Measurements from ENCODE around the gene SSNA1.

SSNA1 gene

GRCh38 chr9:137184881-137185660 is 3.4 kb upstream of the SSNA1 start:
- no peak for DNase-seq (ENCODE audit: low read depth)

- DNase-seq (ENCODE audit: low read depth): no peak
These were observed 2.6 kb upstream of the SSNA1 start for GRCh38 chr9:137185921-137186320.

GRCh38 chr9:137186385-137186784 is 2.1 kb upstream of the SSNA1 start:
- DNase-seq (ENCODE audit: low read depth): no peak

- no peak for DNase-seq (ENCODE audit: low read depth)
These were observed 1.1 kb upstream of the SSNA1 start for GRCh38 chr9:137187386-137187785.

- no peak for DNase-seq (ENCODE audit: low read depth)
These were observed 388 bp upstream of the SSNA1 start for GRCh38 chr9:137188086-137188489.

- no peak for DNase-seq (ENCODE audit: low read depth)
These were observed 1.1 kb downstream of the SSNA1 start for GRCh38 chr9:137189297-137190295.

- no peak for DNase-seq (ENCODE audit: low read depth)
These were observed 1.9 kb downstream of the SSNA1 start for GRCh38 chr9:137190315-137190856.

- DNase-seq (ENCODE audit: low read depth): no peak
These were observed 2.8 kb downstream of the SSNA1 start for GRCh38 chr9:137191245-137191644.

GRCh38 chr9:137191691-137192447 is 3.4 kb downstream of the SSNA1 start:
- DNase-seq (ENCODE audit: low read depth): no peak

- DNase-seq (ENCODE audit: low read depth): no peak
These were observed 3.9 kb downstream of the SSNA1 start for GRCh38 chr9:137192448-137192780.

- no peak for DNase-seq (ENCODE audit: low read depth)
These were observed 4.4 kb downstream of the SSNA1 start for GRCh38 chr9:137192859-137193258.

GRCh38 chr9:137193771-137194170 is 5.3 kb downstream of the SSNA1 start:
- DNase-seq (ENCODE audit: low read depth): no peak

GRCh38 chr9:137194388-137194787 is 5.9 kb downstream of the SSNA1 start:
- no peak for DNase-seq (ENCODE audit: low read depth)

- no peak for DNase-seq (ENCODE audit: low read depth)
These were observed 6.4 kb downstream of the SSNA1 start for GRCh38 chr9:137194909-137195308.

GRCh38 chr9:137195525-137196220 is 7.2 kb downstream of the SSNA1 start:
- no peak for DNase-seq (ENCODE audit: low read depth)

- DNase-seq (ENCODE audit: low read depth): no peak
These were observed 9.8 kb downstream of the SSNA1 start for GRCh38 chr9:137198051-137198901.

- DNase-seq (ENCODE audit: low read depth): no peak
These were observed 10.4 kb downstream of the SSNA1 start for GRCh38 chr9:137198902-137199283.

GRCh38 chr9:137199411-137200121 is 11.1 kb downstream of the SSNA1 start:
- DNase-seq (ENCODE audit: low read depth): no peak

GRCh38 chr9:137200311-137201204 is 12.1 kb downstream of the SSNA1 start, which contains the start of gene TPRN:
Gene TPRN, minus strand, starts transcription at chr9:137200741. Its CDS starts 30 bp downstream, at chr9:137200711.
- peak; percentile 96 for DNase-seq (ENCODE audit: low read depth)
